Stomach smooth muscle (tissue), 2 donors: ENCODE data around the gene KRTAP17-1.

ENCODE experiments used
- H3K27ac ChIP-seq: one replicate; pipeline ENCODE4 v1.7.0; 2013; ENCODE audit warnings: mild to moderate bottlenecking, low read length, inconsistent platforms
- H3K27me3 ChIP-seq, 2 donors: one replicate each; pipeline ENCODE4 v1.7.0; 2013; ENCODE audit warnings: low read length in 2 of 2; ENCODE audit not compliant: insufficient read depth in 2 of 2, control insufficient read depth in 1 of 2
- H3K36me3 ChIP-seq, 2 donors: one replicate each; pipeline ENCODE4 v1.7.0; 2013; ENCODE audit warnings: low read length in 2 of 2; ENCODE audit not compliant: control insufficient read depth in 2 of 2, insufficient read depth in 2 of 2
- H3K4me1 ChIP-seq: one replicate; pipeline ENCODE4 v1.7.0; 2013; ENCODE audit warnings: low read length; ENCODE audit not compliant: control insufficient read depth, insufficient read depth
- H3K4me3 ChIP-seq, 2 donors: one replicate each; pipeline ENCODE4 v1.7.0; 2013; ENCODE audit warnings: low read length in 2 of 2
- H3K9ac ChIP-seq, 2 donors: one replicate each; pipeline ENCODE4 v1.7.0; 2013; ENCODE audit warnings: low read length in 2 of 2, mild to moderate bottlenecking in 1 of 2
- H3K9me3 ChIP-seq, 2 donors: one replicate each; pipeline ENCODE4 v1.7.0; 2013; ENCODE audit warnings: low read length in 2 of 2; ENCODE audit not compliant: control insufficient read depth in 2 of 2
- donor health status: healthy.
- donor health status: Pancreatic carcinoma.

KRTAP17-1 gene

GRCh38 chr17:41331606-41332005, 16.1 kb upstream of the KRTAP17-1 start:
- Histone ChIP-seq H3K27me3 (peaks cover 0 to 4% of the 10 kb centered on the region in 2 donors), H3K27ac (no peak overlapping the region), H3K9ac (no peak overlapping the region), H3K4me1 (no peaks in the 10 kb centered on the region), H3K9me3 (no peaks in the 10 kb centered on the region), H3K4me3 (no peak overlapping the region), H3K36me3 (no peaks in the 10 kb centered on the region)

DNA sequence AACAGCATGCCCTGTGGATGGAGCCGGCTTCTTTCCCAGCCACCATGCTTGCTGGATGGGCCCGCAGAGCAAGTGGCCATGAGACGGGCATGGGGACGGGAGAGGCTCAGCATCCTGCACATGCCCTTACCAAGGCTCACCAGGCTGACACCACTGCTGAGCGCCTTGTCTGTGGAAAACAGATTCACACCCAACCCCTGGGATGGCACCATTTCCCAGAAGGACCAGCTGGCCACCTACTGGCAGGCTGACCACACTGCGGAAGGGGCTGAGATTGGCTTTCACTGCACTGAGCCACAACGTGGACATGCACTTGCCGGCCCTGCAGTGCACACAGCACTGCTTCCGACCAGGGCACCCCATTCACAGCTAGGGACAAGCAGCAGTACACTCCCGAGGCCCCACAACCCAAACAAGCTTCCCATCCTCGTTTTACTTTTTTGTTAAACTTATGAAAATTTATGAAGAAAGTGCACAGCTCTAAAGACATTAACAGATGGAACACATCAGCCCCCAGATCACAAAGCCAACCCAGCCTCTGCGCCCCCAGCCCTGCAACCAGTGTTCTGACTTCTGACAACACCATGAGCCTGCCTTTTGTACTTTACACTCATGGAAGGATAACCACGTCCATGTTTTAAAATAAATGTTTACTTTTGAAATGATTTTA, 13.9 kb upstream of the KRTAP17-1 start:
- Histone ChIP-seq H3K27me3 (peaks cover 0 to 4% of the 10 kb centered on the region in 2 donors), H3K36me3 (no peaks in the 10 kb centered on the region), H3K27ac (no peak overlapping the region), H3K4me3 (no peak overlapping the region), H3K9ac (no peak overlapping the region), H3K9me3 (no peaks in the 10 kb centered on the region), H3K4me1 (no peaks in the 10 kb centered on the region)

DNA sequence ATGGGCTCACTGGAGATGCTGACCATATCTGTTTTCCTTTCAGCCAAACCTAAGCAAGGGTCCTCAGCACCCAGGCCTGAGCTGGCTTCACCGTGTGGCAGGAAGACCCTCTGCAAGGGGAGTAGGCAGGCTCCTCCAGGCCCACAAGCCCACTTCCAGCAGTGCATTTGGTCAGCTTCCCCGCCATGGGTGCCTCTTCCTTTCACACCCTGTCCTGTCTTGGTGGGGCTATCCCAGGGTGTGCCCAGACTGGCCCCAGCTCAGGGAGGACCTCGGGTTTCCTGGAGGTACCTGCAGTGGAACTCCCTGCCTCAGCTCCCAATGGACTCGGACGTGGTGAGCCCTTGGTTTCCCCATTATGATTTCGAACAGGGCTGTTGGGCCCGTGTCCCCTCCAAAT, 12.7 kb upstream of the KRTAP17-1 start:
- no peak overlapping the region for H3K4me3 ChIP-seq
- no peaks in the 10 kb centered on the region for H3K9me3 ChIP-seq
- no peaks in the 10 kb centered on the region for H3K27me3 ChIP-seq
- no peaks in the 10 kb centered on the region for H3K36me3 ChIP-seq
- H3K9ac ChIP-seq, result no peak overlapping the region
- no peaks in the 10 kb centered on the region for H3K4me1 ChIP-seq
- H3K27ac ChIP-seq, result no peak overlapping the region

DNA sequence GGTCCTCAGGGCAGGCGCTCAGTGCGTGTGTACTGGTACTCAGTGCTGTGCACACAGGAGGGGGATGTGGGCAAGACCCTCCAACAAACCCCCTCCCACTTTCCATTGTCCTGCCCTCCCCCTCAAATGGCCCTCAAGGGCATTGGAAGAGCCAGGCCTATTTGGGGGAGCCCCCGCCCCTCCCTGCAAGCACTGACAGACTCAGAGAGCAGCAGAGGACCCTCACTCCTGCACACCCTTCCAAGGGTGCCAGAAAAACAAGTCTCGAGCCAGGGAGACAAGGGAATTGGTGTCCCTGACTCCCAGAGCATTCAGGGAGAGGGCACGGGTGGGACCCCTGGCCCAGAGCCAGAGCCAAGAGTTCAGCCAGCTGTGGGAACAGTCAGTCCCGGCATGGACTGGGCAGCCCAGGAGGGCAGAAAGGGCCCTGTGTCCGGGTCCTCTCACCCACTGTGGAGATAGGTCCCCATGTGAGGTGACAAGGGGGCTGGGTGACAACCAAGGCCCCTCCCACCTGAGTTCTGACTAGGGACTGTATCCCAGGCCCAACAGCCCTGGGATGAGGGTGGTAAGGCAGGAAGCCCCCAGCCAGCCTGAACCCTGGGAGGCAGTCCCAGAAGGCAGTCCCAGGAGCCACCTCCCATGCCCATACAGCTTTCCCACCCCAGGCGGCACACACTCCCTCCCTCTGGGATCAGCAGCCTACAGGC, 12.1 kb upstream of the KRTAP17-1 start:
- H3K4me1 ChIP-seq, result no peaks in the 10 kb centered on the region
- H3K27me3 ChIP-seq, result no peaks in the 10 kb centered on the region

GRCh38 chr17:41326173-41327145, 10.9 kb upstream of the KRTAP17-1 start:
- Histone ChIP-seq H3K36me3 (no peaks in the 10 kb centered on the region), H3K9ac (no peak overlapping the region), H3K9me3 (no peaks in the 10 kb centered on the region), H3K27me3 (no peaks in the 10 kb centered on the region), H3K4me3 (no peak overlapping the region), H3K27ac (no peak overlapping the region), H3K4me1 (no peaks in the 10 kb centered on the region)

More for the DNA sequence above, 12.1 kb upstream of the KRTAP17-1 start:
- Histone ChIP-seq H3K4me3 (no peak overlapping the region), H3K36me3 (no peaks in the 10 kb centered on the region), H3K9me3 (no peaks in the 10 kb centered on the region), H3K27ac (no peak overlapping the region), H3K9ac (no peak overlapping the region)

DNA sequence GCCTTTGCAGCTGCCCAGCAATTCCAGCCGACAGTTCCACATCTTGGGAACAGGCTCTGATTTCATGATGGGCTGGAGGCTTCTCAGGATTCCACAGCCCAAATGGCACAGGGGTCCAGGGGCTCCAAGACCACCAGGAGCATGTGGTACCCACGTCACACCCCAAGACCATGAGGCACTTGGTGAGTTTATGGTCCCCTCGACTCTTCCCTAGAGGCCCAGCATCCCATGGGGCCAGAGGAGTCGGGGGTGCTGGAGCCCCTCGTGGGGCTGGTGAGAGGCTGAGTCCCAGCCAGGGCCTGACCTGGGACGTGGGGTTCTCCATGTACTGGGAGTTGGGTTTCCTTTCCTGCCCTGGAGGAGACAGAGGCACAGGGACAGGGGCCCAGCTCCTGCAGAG, 10.1 kb upstream of the KRTAP17-1 start:
- Histone ChIP-seq H3K36me3 (no peaks in the 10 kb centered on the region), H3K27ac (no peak overlapping the region), H3K27me3 (no peaks in the 10 kb centered on the region), H3K4me3 (no peak overlapping the region), H3K4me1 (no peaks in the 10 kb centered on the region), H3K9ac (no peak overlapping the region), H3K9me3 (no peaks in the 10 kb centered on the region)

GRCh38 chr17:41325126-41325525, 9.6 kb upstream of the KRTAP17-1 start:
- no peak overlapping the region for H3K27ac ChIP-seq
- H3K4me3 ChIP-seq, result no peak overlapping the region
- no peaks in the 10 kb centered on the region for H3K4me1 ChIP-seq
- no peaks in the 10 kb centered on the region for H3K9me3 ChIP-seq
- H3K36me3 ChIP-seq, result no peaks in the 10 kb centered on the region
- no peaks in the 10 kb centered on the region for H3K27me3 ChIP-seq
- no peak overlapping the region for H3K9ac ChIP-seq

DNA sequence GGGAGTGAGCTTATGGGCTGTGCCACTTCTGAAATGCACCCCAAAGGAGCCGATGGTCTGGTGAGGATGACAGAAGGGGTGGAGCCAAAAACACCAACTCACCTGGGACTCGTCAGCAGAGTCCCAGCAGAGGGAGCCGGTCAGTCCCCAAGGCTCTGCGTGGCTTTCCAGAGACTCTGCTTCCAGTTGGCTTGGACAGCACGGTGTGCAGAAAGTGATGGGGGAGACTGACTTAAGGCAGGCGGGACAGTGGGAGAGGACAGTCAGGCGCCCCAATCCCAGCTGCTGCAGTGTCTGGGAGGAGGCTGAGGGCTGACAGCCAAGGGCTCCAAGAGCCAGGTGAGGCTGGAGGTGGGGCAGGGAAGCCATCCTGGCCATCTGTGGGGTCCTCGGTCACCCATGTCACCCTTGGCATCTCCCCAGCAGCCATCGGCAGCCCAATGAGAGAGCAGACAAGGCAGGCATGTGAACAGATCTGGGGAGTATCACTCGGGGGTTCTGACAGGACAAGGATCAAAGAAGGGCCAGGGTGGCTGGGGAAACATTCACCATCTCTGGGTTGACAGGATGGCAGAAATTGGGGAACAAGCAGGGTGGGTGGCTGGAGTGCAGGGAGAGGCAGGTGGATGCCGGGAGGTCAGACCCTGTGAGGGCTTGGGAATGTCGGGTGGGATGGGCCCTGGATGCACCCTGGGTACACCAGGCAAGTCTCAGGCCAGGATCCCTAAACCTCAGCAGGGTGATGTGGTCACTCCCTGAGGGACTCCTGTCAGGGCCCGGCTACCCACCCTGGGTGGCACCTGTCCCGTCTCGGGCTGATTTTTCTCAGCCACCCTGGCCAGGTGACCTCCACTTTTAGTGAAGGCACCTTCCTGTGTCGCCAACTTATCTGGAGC, 8.9 kb upstream of the KRTAP17-1 start:
- Histone ChIP-seq H3K36me3 (no peaks in the 10 kb centered on the region), H3K9me3 (no peaks in the 10 kb centered on the region), H3K4me3 (no peak overlapping the region), H3K27me3 (no peaks in the 10 kb centered on the region), H3K4me1 (no peaks in the 10 kb centered on the region), H3K9ac (no peak overlapping the region), H3K27ac (no peak overlapping the region)

DNA sequence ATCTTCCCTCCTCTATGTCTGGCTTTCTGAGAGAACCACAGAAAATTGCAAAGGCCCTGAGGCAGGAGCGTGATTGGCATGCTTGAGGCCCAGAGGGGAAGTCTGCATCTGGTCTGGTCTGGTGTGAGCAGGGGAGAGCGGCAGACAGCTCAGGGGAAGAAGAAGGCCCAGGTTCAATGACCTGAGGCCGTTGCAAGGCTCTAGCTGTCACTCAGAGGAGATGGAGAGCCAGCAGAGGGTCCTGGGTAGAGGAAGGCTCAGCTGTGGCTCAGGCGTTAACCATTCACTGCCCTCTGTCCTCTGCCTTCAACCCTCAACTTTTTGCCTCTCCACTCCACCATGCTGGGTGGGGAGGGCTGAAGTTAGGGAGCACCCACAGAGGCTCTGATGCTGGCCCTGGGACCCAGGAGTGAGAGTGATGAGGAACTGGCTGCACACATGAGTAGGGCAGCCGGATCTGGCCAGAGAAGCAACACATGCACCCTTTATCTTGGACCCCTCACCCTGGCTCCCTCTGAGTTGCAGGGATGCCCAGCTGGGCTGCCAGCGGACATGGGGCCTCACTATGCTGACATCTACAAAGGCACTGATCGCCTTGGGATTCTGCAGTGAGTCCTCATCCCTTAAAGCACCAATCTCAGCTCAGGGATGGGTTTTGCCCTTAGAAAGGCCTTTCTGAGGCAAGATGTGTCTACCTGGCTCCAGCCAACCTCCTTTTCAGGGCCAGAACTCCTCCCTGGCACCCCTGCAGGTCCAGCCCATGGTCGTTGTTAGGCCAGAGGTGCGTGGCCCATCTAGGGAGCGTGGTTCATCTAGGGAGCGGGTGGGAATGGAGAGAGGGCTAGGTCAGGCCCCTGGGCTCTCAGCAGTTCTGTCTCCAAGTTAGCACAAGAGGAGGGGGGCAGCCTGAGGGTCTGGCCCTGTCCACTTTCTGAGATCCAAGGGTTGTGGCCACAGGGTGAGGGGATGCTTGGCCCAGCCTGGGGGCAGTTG, 7.7 kb upstream of the KRTAP17-1 start:
- Histone ChIP-seq H3K36me3 (no peaks in the 10 kb centered on the region), H3K4me1 (no peaks in the 10 kb centered on the region), H3K4me3 (no peak overlapping the region), H3K9me3 (no peaks in the 10 kb centered on the region), H3K9ac (no peak overlapping the region), H3K27ac (no peak overlapping the region), H3K27me3 (no peaks in the 10 kb centered on the region)
